ENCODE measurements around the gene ST7.

The ST7 gene

DNA sequence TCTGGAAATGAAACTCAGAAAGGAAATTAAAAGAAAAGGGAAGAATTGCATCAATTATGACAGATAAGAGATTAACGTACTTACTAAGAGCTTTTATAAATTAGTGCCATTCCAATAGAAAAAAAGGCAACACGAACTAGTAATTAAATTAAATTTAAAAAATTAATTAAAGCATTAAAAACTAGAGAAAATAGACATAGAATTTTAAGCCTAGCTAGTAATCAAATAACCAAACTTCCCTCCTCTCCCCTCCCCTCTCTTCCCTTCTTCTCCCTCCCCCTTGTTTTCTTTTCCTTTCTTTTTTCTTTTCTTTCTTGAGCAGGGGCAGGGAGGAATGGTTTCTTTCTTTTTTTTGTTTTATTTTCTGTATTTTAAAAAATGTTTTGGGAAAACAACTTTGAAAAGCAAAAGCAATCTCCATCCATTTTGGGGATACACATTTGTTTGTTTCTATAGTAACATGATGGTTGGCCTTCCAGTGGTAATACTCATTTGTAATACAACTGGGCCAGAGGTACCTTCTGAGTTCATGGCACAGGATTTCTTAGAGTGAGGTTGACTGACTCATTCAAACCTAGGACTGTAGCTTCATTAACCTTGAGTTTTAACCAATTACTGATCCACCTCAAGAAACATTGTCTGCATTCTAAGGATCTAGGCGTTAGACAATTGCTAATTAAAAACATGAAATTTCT, 132.6 kb downstream of the ST7 start:
- TF ChIP-seq, protein P1, sequence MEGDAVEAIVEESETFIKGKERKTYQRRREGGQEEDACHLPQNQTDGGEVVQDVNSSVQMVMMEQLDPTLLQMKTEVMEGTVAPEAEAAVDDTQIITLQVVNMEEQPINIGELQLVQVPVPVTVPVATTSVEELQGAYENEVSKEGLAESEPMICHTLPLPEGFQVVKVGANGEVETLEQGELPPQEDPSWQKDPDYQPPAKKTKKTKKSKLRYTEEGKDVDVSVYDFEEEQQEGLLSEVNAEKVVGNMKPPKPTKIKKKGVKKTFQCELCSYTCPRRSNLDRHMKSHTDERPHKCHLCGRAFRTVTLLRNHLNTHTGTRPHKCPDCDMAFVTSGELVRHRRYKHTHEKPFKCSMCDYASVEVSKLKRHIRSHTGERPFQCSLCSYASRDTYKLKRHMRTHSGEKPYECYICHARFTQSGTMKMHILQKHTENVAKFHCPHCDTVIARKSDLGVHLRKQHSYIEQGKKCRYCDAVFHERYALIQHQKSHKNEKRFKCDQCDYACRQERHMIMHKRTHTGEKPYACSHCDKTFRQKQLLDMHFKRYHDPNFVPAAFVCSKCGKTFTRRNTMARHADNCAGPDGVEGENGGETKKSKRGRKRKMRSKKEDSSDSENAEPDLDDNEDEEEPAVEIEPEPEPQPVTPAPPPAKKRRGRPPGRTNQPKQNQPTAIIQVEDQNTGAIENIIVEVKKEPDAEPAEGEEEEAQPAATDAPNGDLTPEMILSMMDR (IDR thresholded peaks at IDR 0.05; ENCODE audit: insufficient read depth, low read length, missing control alignments) = no peak
- DNase-seq (ENCODE audit: low read depth, low spot score) = no peak
- ChIA-PET POLR2A (no interaction called here), CTCF (interaction anchor here (1.2 to 1.6 kb wide), 3 partner anchors 8 to 98 kb away, joined by 3 to 4 read pairs (median 3); no protein-coding TSS in a partner anchor)
- H3K4me3 ChIP-seq (ENCODE audit: low read depth, low read length) = no peak overlapping the region

DNA sequence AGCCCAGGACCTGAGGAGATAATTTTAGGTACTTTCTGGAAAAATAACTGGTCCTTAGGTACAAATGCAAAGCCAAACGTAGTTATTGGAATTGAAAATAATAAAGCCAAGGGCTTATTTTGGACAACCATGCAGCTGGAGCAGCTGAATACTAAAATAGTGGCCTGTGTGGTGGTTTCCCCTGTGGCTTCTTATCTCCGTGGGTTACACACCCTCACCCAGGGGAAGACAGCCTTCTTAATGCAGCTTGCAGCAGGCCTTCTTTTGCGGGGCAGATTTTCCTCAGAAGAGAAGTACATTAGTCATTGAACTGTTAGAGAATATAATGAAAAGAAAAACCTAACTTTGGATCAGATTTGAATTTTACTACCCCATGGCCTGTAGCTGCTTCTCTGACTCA, 133.5 kb downstream of the ST7 start:
- H3K4me3 ChIP-seq (ENCODE audit: low read depth, low read length) = no peak overlapping the region
- no peak for DNase-seq (ENCODE audit: low read depth, low spot score)
- ChIA-PET POLR2A (no interaction called here), CTCF (interaction anchor here (1.6 kb wide), 1 partner anchor 99 kb away, joined by 4 read pairs; no protein-coding TSS in a partner anchor)
- TF ChIP-seq, protein P1 (IDR thresholded peaks at IDR 0.05; ENCODE audit: insufficient read depth, low read length, missing control alignments) = no peak

DNA sequence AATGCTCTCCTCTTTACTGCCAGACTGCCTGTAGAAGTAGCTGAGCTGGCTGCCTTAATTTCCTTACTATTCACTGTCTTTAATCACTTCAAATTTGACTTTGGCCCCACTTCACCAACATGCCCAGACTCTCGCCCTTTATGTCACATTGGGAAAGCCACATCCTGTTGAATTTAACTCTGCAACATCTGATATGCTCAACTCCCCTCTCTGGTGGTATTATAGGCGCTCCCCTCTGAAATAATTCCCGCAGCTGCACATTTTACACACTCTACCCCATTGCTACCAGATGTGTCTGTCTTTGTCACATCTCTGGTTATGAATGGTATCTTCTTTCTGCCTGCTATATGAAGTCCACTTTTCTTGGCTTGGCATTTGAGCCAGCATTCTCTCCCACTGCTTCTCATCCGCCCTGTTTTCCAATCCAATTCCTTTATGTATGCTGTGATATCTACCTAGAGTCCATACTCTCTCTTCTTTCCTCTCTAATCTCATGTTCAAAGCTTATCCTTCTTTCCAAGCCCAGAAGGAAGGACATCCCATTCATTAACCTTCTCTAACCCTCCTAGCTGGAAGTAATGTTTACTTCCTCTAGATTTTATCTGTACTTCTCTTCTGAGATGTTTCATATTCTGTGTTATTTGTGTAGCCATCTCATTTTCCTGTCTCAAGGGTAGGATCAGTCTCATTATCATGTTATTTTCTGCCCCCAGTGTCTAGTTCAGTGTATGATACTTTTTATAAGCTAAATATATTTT, 134.5 kb downstream of the ST7 start:
- no peak for DNase-seq (ENCODE audit: low read depth, low spot score)
- POLR2A ChIA-PET = no interaction called here
- CTCF ChIA-PET = interaction anchor here (1.1 to 1.7 kb wide), 6 partner anchors 11 to 103 kb away, joined by 3 to 10 read pairs (median 4); no protein-coding TSS in a partner anchor
- TF ChIP-seq, protein P1 (IDR thresholded peaks at IDR 0.05; ENCODE audit: insufficient read depth, low read length, missing control alignments) = no peak
- H3K4me3 ChIP-seq (ENCODE audit: low read depth, low read length) = no peak overlapping the region

DNA sequence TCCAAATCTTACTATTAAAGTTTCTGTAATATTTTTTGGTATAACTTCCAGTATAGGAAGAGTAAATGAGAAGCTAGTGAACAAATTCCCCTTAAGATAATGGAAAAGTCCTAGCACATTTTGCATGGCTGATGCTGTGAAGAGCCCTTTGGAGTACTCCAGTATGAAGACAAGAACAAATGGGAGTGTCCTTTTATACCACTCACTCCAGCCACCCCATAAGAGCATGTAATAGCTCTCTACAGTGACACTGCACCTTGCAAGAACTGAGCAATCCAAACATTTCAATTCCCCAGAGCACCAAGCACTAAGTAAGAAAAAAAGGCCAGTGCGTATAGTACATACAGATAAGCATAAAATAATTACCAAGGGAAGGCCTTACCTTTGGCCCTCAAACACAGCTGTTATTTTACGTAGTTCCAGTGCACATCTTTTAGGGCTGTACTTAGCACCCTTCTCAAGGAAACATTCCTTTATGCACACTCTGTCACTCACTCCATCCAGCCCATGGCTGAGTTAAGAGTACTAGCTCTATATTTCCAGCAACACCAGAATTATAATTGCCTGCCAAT, 135.4 kb downstream of the ST7 start:
- ChIA-PET POLR2A (no interaction called here), CTCF (interaction anchor here (0.9 to 1.7 kb wide), 6 partner anchors 10 to 104 kb away, joined by 3 to 10 read pairs (median 4); no protein-coding TSS in a partner anchor)
- H3K4me3 ChIP-seq (ENCODE audit: low read depth, low read length) = no peak overlapping the region
- no peak for DNase-seq (ENCODE audit: low read depth, low spot score)
- TF ChIP-seq, protein P1 (IDR thresholded peaks at IDR 0.05; ENCODE audit: insufficient read depth, low read length, missing control alignments) = no peak

DNA sequence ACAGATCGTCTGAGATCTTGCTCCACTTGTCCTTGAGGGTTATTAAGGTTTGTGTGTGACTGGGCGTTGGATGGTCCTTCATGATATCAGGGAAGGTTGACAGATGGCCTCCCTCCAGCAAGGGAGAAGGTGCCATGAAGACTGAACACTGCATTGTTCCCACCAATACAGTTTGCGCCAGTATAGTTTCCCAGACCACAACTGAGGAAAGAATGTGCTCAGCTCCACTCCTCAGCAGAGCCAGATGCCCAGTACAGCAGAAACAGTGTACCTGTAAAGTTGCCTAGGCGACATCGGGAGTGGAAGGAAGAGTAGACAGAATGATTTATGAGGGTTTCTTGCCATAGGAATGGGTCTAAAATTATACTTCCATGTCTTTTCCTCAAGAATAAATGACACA, 137.5 kb downstream of the ST7 start:
- CTCF ChIA-PET = no interaction called here
- POLR2A ChIA-PET = no interaction called here
- no peak overlapping the region for H3K4me3 ChIP-seq (ENCODE audit: low read depth, low read length)
- TF ChIP-seq, protein P1 (IDR thresholded peaks at IDR 0.05; ENCODE audit: insufficient read depth, low read length, missing control alignments) = no peak
- DNase-seq (ENCODE audit: low read depth, low spot score) = no peak

DNA sequence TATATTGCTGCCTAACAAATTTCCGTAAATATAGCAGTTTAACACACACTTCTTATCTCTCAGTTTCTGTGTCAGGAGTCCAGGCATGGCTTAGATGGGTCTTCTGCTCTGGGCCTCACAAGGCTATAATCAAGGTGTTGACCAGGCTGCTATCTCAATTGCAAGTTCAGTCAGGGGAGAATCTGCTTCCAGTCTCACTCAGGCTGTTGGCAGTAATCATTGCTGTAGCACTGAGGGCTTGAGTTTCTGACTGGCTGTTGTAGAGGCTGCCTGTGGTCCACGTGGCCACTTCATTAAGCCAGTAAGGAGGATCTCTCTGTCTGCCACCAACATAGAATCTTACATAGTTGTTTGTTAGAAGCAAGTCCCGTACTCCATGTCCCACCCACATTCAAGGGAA, 138.4 kb downstream of the ST7 start:
- TF ChIP-seq, protein P1 (IDR thresholded peaks at IDR 0.05; ENCODE audit: insufficient read depth, low read length, missing control alignments) = no peak
- H3K4me3 ChIP-seq (ENCODE audit: low read depth, low read length) = no peak overlapping the region
- POLR2A ChIA-PET = no interaction called here
- CTCF ChIA-PET = no interaction called here
- no peak for DNase-seq (ENCODE audit: low read depth, low spot score)
